A673 (cell line): ENCODE results near the gene XRCC3. TPM values are rescaled to one million over a fixed set of nuclear protein-coding genes. Genes with fewer than 3 reads are reported as not detected.

Source experiments
- BruUV-seq: library from RNA; stranded (reverse); fragments of 400-500 nt; replicated peaks from 2 replicates; lab custom pipeline; 2021; lab: Mats Ljungman, UMichigan
- CTCF ChIA-PET: fragments of 300-600 bp; sonication (Branson Sonifier 250); formaldehyde crosslinking; loops from one replicate; lab custom pipeline; 2022; ENCODE audit warnings: antibody characterized with exemption; lab: Charles Lee
- POLR2A ChIA-PET: fragments of 300-600 bp; sonication (Branson Sonifier 250); formaldehyde crosslinking; loops from one replicate; lab custom pipeline; 2022; ENCODE audit warnings: antibody characterized with exemption; ENCODE audit not compliant: low non-redundant PET; lab: Charles Lee
- DNase-seq: peaks from one replicate; pipeline ENCODE4 v3.0.0-alpha.2; 2015; ENCODE audit warnings: low spot score
- H3K27ac ChIP-seq: fragments of 200-600 bp; sonication (generic); 2 replicates; pipeline ENCODE4 v1.5.1; 2016; ENCODE audit warnings: mixed run types, low read depth, mild to moderate bottlenecking, mixed read lengths, antibody characterized with exemption, low read length; ENCODE audit not compliant: poor library complexity, severe bottlenecking
- H3K27me3 ChIP-seq: fragments of 200-600 bp; sonication (generic); replicated peaks from 2 replicates; pipeline ENCODE4 v1.6.1; 2017; ENCODE audit warnings: mixed run types, low read depth, mild to moderate bottlenecking, mixed read lengths, antibody characterized with exemption, low read length; ENCODE audit not compliant: insufficient read depth, poor library complexity
- H3K36me3 ChIP-seq: fragments of 200-600 bp; sonication (generic); 2 replicates; pipeline ENCODE4 v1.6.1; 2016; ENCODE audit warnings: mixed run types, mild to moderate bottlenecking, mixed read lengths, antibody characterized with exemption, low read length; ENCODE audit not compliant: insufficient read depth, poor library complexity, severe bottlenecking
- H3K4me1 ChIP-seq: fragments of 200-600 bp; sonication (generic); 2 replicates; pipeline ENCODE4 v1.6.1; 2017; ENCODE audit warnings: mixed run types, mild to moderate bottlenecking, mixed read lengths, antibody characterized with exemption, low read length; ENCODE audit not compliant: insufficient read depth, poor library complexity, severe bottlenecking
- H3K4me3 ChIP-seq: fragments of 200-600 bp; sonication (generic); 2 replicates; pipeline ENCODE4 v1.5.1; 2016; ENCODE audit warnings: low read depth, mixed run types, mild to moderate bottlenecking, mixed read lengths, low read length; ENCODE audit not compliant: poor library complexity, severe bottlenecking
- H3K9me3 ChIP-seq: fragments of 200-600 bp; sonication (generic); 2 replicates; pipeline ENCODE4 v1.6.1; 2016; ENCODE audit warnings: mixed run types, low read depth, mild to moderate bottlenecking, mixed read lengths, antibody characterized with exemption, low read length; ENCODE audit not compliant: poor library complexity, severe bottlenecking
- CTCF ChIP-seq: fragments of 300-800, 200-600 bp; sonication (generic); conservative IDR thresholded peaks from 2 replicates; pipeline ENCODE4 v1.5.1; 2017; ENCODE audit warnings: low read depth, mild to moderate bottlenecking, antibody characterized with exemption, low read length, moderate library complexity, mixed read lengths
- EZH2 ChIP-seq: fragments of 200-600 bp; sonication (generic); IDR thresholded peaks from 2 replicates; pipeline ENCODE4 v1.6.1; 2017; ENCODE audit warnings: borderline replicate concordance, low read depth, mild to moderate bottlenecking, mixed read lengths, antibody characterized with exemption, low read length; ENCODE audit not compliant: poor library complexity, severe bottlenecking
- intact Hi-C: fragments of 100-400 bp; cut with micrococcal nuclease; formaldehyde crosslinking; loops from one replicate; pipeline ENCODE4 v1.10.0; 2022; ENCODE audit not compliant: unreplicated experiment
- total RNA-seq: library from RNA; stranded (reverse); gene quantifications from 2 replicates; pipeline ENCODE4 v1.2.3, GENCODE V29; 2021

XRCC3 gene
- total RNA-seq, 1 experiment from 2014 or later = 91.8 TPM

- intact Hi-C loops = no loop called here
- Histone ChIP-seq H3K9me3 (no peaks in the 10 kb centered on the region), H3K27ac (no peak overlapping the region), H3K4me3 (no peak overlapping the region), H3K27me3 (no peaks in the 10 kb centered on the region), H3K36me3 (peaks cover 25% of the 10 kb centered on the region), H3K4me1 (peaks cover 4% of the 10 kb centered on the region)
- POLR2A ChIA-PET = no interaction called here
- BruUV-seq = no TSS peak
- TF ChIP-seq CTCF (no peak), EZH2 (no peak)
- no peak for DNase-seq
- CTCF ChIA-PET = no interaction called here
Observed at GRCh38 chr14:103651585-103651984, 63.7 kb downstream of the XRCC3 start.

GRCh38 chr14:103650213-103650612 lies 65.0 kb downstream of the XRCC3 start:
- peaks cover 4% of the 10 kb centered on the region for H3K4me1 ChIP-seq
- no peak overlapping the region for H3K4me3 ChIP-seq
- intact Hi-C loops = no loop called here
- H3K36me3 ChIP-seq = peaks cover 11% of the 10 kb centered on the region
- ChIA-PET CTCF (no interaction called here), POLR2A (no interaction called here)
- no peak for DNase-seq
- no TSS peak for BruUV-seq
- no peak overlapping the region for H3K27ac ChIP-seq
- no peak for TF ChIP-seq EZH2
- no peak for TF ChIP-seq CTCF
- H3K9me3 ChIP-seq = no peaks in the 10 kb centered on the region
- no peaks in the 10 kb centered on the region for H3K27me3 ChIP-seq

GRCh38 chr14:103649001-103649400 lies 66.2 kb downstream of the XRCC3 start:
- Histone ChIP-seq H3K27ac (no peak overlapping the region), H3K36me3 (peaks cover 2% of the 10 kb centered on the region), H3K4me3 (no peak overlapping the region), H3K9me3 (no peaks in the 10 kb centered on the region), H3K4me1 (peaks cover 2% of the 10 kb centered on the region), H3K27me3 (no peaks in the 10 kb centered on the region)
- no peak for DNase-seq
- ChIA-PET CTCF (no interaction called here), POLR2A (interaction anchor here (0.6 kb wide), 1 partner anchor 42 kb away, joined by 7 read pairs; no protein-coding TSS in a partner anchor)
- no peak for TF ChIP-seq CTCF
- no peak for TF ChIP-seq EZH2
- intact Hi-C loops = no loop called here
- BruUV-seq = no TSS peak

Other genes with a start within 250 kb of the XRCC3 start
- 118 and 183 TPM in 2 replicates for gene CKB, start 192.6 kb downstream of the XRCC3 start, total RNA-seq
- gene TRMT61A, start 186.3 kb downstream of the XRCC3 start, total RNA-seq = 19.3 and 23.6 TPM in 2 replicates
- gene BAG5, start 152.8 kb downstream of the XRCC3 start, total RNA-seq = 35.4 and 39.8 TPM in 2 replicates
- 48.6 and 51.0 TPM in 2 replicates for gene COA8, start 152.5 kb downstream of the XRCC3 start, total RNA-seq
- 163 and 171 TPM in 2 replicates for gene KLC1, start 86.2 kb downstream of the XRCC3 start, total RNA-seq
- 35.7 and 38.6 TPM in 2 replicates for gene ZFYVE21, start 359 bp upstream of the XRCC3 start, total RNA-seq
- 4.4 and 4.8 TPM in 2 replicates for gene PPP1R13B, start 132.1 kb upstream of the XRCC3 start, total RNA-seq
- not detected in 2 replicates for gene TDRD9, start 213.0 kb upstream of the XRCC3 start, total RNA-seq
- not detected in 2 replicates for gene RD3L, start 227.1 kb upstream of the XRCC3 start, total RNA-seq